Omental fat pad (tissue), 4 donors: ENCODE results near the gene CCDC90B. TPM values are rescaled to one million over a fixed set of nuclear protein-coding genes. Genes with fewer than 3 reads are reported as not detected.

ENCODE experiments used
- ATAC-seq: fragments of 150-250 bp; one replicate; pipeline ENCODE4 v1.9.1; 2016; ENCODE audit warnings: mild to moderate bottlenecking, moderate library complexity; ENCODE audit not compliant: low FRiP score
- DNase-seq: peaks from one replicate; pipeline ENCODE4 v3.0.0-alpha.2; 2019; ENCODE audit warnings: low spot score
- total RNA-seq, 4 donors: library from RNA; depleted of rRNA; stranded (reverse); fragments of >200 nt; gene quantifications; one replicate each; pipeline ENCODE4 v1.1.0, GENCODE V29; 2016
- TF ChIP-seq, protein P1 (sequence below), 3 donors: fragments of 450-650 bp; IDR thresholded peaks; one replicate each; pipeline ENCODE4 v1.5.1; 2016 to 2017; ENCODE audit warnings: antibody characterized with exemption in 3 of 3, mild to moderate bottlenecking in 3 of 3, moderate library complexity in 2 of 3

The CCDC90B gene
- total RNA-seq, 4 donors from 2014 or later = 22.1 to 45.2 (median 31.2) TPM

DNA sequence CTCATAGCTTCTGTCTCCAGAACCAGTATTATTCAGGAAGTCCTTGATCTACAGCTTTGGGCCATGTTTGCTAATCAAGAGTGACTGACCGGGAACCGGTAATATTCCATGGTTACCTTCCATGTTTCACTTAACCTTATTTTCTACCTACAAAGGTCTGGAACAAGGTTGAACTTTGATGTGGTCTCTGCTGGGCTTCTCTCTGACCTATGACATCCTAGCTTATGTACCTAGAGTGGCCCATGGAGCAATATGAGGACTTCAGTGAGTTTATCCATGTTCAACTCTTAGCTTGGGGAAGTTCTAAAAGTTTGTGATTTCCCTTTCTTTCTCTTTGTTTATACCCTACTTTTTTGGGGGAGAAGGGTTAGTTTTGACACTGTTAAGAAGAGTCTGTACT lies 33.2 kb downstream of the CCDC90B start:
- TF ChIP-seq, protein P1, sequence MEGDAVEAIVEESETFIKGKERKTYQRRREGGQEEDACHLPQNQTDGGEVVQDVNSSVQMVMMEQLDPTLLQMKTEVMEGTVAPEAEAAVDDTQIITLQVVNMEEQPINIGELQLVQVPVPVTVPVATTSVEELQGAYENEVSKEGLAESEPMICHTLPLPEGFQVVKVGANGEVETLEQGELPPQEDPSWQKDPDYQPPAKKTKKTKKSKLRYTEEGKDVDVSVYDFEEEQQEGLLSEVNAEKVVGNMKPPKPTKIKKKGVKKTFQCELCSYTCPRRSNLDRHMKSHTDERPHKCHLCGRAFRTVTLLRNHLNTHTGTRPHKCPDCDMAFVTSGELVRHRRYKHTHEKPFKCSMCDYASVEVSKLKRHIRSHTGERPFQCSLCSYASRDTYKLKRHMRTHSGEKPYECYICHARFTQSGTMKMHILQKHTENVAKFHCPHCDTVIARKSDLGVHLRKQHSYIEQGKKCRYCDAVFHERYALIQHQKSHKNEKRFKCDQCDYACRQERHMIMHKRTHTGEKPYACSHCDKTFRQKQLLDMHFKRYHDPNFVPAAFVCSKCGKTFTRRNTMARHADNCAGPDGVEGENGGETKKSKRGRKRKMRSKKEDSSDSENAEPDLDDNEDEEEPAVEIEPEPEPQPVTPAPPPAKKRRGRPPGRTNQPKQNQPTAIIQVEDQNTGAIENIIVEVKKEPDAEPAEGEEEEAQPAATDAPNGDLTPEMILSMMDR (IDR thresholded peaks at IDR 0.05) = no peak
- no peak for ATAC-seq
- no peak for DNase-seq

DNA sequence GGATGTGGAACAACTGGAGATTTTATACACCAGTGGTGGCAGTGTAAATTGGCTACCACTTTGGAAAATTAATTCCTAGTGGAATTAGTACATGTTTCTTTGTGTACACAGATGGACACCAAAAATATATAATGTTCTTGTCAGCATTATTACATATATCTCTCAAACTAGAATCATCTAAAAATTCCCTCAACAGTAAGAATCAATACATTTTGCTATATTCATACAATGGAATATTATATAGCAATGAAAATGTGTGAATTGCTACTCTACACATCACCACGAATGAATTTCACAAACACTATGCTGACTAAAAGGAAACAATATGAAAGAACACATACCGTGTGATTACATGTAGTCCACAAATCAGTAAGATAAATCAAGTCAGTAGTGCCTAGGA lies 33.9 kb downstream of the CCDC90B start:
- no peak for ATAC-seq
- no peak for DNase-seq
- TF ChIP-seq, protein P1 (IDR thresholded peaks at IDR 0.05) = no peak

DNA sequence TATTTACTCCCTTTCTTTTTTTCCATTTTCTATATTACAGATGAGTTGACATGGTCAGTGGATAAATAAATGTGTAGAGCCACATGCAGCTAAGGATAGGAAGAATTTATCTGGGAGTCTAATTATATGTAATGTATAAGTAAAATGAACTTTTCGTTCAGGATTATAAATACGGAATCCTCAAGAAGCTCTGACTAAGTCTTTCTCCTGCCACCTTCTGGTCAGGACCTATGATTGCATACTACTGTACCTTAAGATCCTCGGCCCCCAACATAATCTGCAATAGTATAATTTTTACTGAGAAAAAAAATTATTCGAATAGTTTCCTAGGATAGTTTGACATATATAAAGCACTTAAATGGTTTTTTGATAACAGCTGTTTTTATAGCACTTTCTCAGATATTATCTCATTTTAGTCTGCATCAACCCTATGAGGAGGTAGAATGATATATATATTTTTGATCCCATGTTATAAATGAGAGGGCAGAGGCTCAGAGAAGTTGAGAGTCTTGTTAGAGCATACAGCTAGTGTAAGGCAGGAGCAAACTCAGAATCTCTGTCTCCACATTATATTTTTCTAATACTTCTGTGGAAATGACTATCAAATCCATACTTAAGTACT lies 36.1 kb downstream of the CCDC90B start:
- no peak for ATAC-seq
- TF ChIP-seq, protein P1 (IDR thresholded peaks at IDR 0.05) = no peak
- no peak for DNase-seq

DNA sequence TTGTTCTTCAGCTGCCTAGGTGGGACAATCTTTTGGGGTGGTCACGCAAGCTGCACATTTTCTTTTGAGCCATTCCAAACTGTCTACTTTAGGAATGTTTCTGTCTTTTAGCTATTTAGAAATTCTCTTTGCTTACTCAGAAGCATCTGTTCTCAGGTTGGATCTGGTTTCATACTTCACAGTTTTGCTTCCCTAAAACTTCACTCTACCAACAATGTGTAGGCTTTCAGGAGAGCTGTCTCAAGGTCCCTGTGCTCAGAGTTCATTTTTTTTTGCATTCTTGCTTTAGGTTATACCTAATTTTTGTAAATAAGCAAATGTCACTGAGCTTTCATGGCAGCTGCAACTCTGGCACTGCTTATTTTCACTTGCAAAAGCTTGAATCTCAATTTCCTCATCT lies 36.7 kb downstream of the CCDC90B start:
- DNase-seq (no peak), ATAC-seq (no peak)
- TF ChIP-seq, protein P1 (IDR thresholded peaks at IDR 0.05) = no peak

DNA sequence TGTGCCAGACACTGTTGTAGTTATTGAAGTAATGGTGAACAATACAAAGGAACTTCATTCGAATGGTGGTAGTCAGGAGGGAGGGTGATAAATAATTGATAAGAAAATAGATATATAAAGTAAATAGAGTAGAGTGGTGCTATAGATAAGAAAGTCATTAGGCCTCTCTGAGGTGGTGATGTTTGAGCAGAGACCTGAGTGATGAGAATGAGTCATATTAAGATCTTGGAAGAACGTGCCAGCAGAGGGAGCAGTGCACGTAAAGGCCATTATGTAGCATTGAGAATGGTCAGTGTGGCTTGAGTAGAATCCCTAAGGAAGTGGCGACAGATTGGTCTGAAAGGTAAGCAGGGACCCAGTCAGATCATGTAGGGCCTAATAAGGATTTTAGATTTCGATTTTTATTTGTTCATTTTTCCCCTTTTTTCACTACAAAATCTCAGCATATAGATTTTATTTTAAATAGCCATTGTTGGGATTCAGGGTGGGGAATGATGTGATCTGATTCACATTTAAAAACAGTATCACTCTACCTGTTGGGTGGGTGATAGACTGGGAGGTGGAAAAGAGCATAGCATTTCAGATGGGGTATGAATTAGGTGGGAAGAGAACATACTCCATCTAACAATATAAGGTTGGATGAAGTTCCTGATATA lies 44.7 kb downstream of the CCDC90B start:
- TF ChIP-seq, protein P1 (IDR thresholded peaks at IDR 0.05) = no peak
- ATAC-seq (peak; percentile 78), DNase-seq (peak; percentile 35)

DNA sequence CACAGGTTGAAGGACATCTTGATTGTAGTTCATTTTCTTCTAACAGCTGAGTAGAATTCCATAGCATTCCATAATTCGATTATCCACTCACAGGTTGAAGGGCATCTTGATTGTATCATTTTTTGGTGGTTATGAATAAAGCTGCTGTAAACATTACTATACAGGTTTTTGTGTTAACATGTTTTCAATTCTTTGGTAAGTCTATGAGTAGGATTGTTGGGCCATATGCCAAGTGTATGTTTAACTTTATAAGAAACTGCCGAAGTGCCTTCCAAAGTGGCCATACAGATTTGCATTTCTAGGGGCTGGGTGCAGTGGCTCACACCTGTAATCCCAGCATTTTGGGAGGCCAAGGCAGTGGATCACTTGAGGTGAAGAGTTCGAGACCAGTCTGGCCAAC lies 48.1 kb downstream of the CCDC90B start:
- ATAC-seq = no peak
- no peak for DNase-seq
- TF ChIP-seq, protein P1 (IDR thresholded peaks at IDR 0.05) = no peak

DNA sequence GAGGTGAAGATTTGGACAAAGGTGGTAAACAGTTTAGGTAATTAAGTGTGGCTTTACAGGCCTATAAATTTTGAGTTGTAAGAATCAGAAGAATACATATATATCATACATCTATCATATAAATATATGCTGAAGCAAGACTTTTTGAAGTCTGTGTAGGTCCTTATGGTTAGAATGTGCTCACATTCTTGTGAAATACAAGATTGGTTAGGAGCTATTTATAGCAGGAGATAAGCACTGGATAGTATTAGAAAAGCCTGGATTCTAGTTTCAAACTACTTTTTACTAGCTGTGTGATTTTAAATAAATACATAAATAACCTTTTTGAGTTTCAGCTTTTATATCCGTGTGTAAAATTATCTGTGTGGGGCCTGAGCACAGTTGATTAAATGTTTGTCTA lies 50.3 kb downstream of the CCDC90B start:
- TF ChIP-seq, protein P1 (IDR thresholded peaks at IDR 0.05) = no peak
- DNase-seq (no peak), ATAC-seq (no peak)
